MM.1S (cell line): ENCODE measurements around the gene TBC1D19.

Experiments used
- DNase-seq: peaks from one replicate; pipeline ENCODE4 v3.0.0-alpha.2; 2015
- H2AFZ ChIP-seq: fragments of 300-600 bp; sonication (generic); 2 replicates; pipeline ENCODE4 v1.6.0; 2016; ENCODE audit warnings: antibody characterized with exemption, low read length
- H3F3A ChIP-seq: fragments of 300-600 bp; sonication (generic); 2 replicates; pipeline ENCODE4 v1.6.1; 2016; ENCODE audit warnings: mild to moderate bottlenecking, antibody characterized with exemption, low read length, moderate library complexity, mixed read lengths; ENCODE audit not compliant: insufficient read depth
- H3K27ac ChIP-seq: fragments of 300-600 bp; sonication (generic); 2 replicates; pipeline ENCODE4 v1.5.1; 2016; ENCODE audit warnings: mild to moderate bottlenecking, low read length
- H3K27me3 ChIP-seq: fragments of 300-600 bp; sonication (generic); replicated peaks from 2 replicates; pipeline ENCODE4 v1.6.0; 2016; ENCODE audit warnings: low read length; ENCODE audit not compliant: insufficient read depth
- H3K36me3 ChIP-seq: fragments of 300-600 bp; sonication (generic); replicated peaks from 2 replicates; pipeline ENCODE4 v1.6.1; 2016; ENCODE audit warnings: mild to moderate bottlenecking, low read length, mixed read lengths; ENCODE audit not compliant: insufficient read depth
- H3K4me1 ChIP-seq: fragments of 300-600 bp; sonication (generic); 2 replicates; pipeline ENCODE4 v1.6.1; 2016; ENCODE audit warnings: low read length, mixed read lengths
- H3K4me2 ChIP-seq: fragments of 300-600 bp; sonication (generic); 2 replicates; pipeline ENCODE4 v1.6.0; 2016; ENCODE audit warnings: low read depth, low read length
- H3K4me3 ChIP-seq: fragments of 300-600 bp; sonication (generic); 2 replicates; pipeline ENCODE4 v1.5.1; 2016; ENCODE audit warnings: low read length, mixed read lengths
- H3K79me2 ChIP-seq: fragments of 300-600 bp; sonication (generic); 2 replicates; pipeline ENCODE4 v1.6.1; 2016; ENCODE audit warnings: mixed run types, low read length, mixed read lengths
- H3K9ac ChIP-seq: fragments of 300-600 bp; sonication (generic); 2 replicates; pipeline ENCODE4 v1.6.1; 2016; ENCODE audit warnings: low read length, mixed read lengths
- H3K9me2 ChIP-seq: fragments of 300-600 bp; sonication (generic); replicated peaks from 2 replicates; pipeline ENCODE4 v1.6.1; 2016; ENCODE audit warnings: mild to moderate bottlenecking, low read length, mixed read lengths; ENCODE audit not compliant: insufficient read depth
- H3K9me3 ChIP-seq: fragments of 300-600 bp; sonication (generic); replicated peaks from 2 replicates; pipeline ENCODE4 v1.6.1; 2016; ENCODE audit warnings: mild to moderate bottlenecking, low read length, mixed read lengths; ENCODE audit not compliant: insufficient read depth
- H4K20me1 ChIP-seq: fragments of 300-600 bp; sonication (generic); 2 replicates; pipeline ENCODE4 v1.6.1; 2016; ENCODE audit warnings: mild to moderate bottlenecking, low read length, moderate library complexity, mixed read lengths; ENCODE audit not compliant: insufficient read depth
- EZH2 ChIP-seq: fragments of 300-600 bp; sonication (generic); optimal IDR thresholded peaks from 2 replicates; pipeline ENCODE3; 2017; ENCODE audit warnings: low read depth, mild to moderate bottlenecking, antibody characterized with exemption, low read length, mixed read lengths
- EZH2phosphoT487 ChIP-seq: fragments of 300-600 bp; sonication (generic); IDR thresholded peaks from 2 replicates; pipeline ENCODE4 v1.6.1; 2018; ENCODE audit warnings: antibody characterized with exemption, low read length
- TF ChIP-seq, protein P1 (sequence below): fragments of 300-600 bp; sonication (generic); IDR thresholded peaks from 2 replicates; pipeline ENCODE4 v1.5.1; 2016; ENCODE audit warnings: antibody characterized with exemption, low read length, mixed read lengths

The TBC1D19 gene

GRCh38 chr4:26786916-26787315 lies 203.0 kb downstream of the TBC1D19 start:
- Histone ChIP-seq H3K9me3 (no peaks in the 10 kb centered on the region), H4K20me1 (no peaks in the 10 kb centered on the region), H3K27ac (no peak overlapping the region)

GRCh38 chr4:26787461-26788340 lies 203.8 kb downstream of the TBC1D19 start:
- no peak overlapping the region for H3K27ac ChIP-seq
- H3K36me3 ChIP-seq: no peaks in the 10 kb centered on the region
- H4K20me1 ChIP-seq: no peaks in the 10 kb centered on the region
- no peak overlapping the region for H2AFZ ChIP-seq
- H3K9me2 ChIP-seq: no peaks in the 10 kb centered on the region
- TF ChIP-seq EZH2: no peak
- TF ChIP-seq, protein P1, sequence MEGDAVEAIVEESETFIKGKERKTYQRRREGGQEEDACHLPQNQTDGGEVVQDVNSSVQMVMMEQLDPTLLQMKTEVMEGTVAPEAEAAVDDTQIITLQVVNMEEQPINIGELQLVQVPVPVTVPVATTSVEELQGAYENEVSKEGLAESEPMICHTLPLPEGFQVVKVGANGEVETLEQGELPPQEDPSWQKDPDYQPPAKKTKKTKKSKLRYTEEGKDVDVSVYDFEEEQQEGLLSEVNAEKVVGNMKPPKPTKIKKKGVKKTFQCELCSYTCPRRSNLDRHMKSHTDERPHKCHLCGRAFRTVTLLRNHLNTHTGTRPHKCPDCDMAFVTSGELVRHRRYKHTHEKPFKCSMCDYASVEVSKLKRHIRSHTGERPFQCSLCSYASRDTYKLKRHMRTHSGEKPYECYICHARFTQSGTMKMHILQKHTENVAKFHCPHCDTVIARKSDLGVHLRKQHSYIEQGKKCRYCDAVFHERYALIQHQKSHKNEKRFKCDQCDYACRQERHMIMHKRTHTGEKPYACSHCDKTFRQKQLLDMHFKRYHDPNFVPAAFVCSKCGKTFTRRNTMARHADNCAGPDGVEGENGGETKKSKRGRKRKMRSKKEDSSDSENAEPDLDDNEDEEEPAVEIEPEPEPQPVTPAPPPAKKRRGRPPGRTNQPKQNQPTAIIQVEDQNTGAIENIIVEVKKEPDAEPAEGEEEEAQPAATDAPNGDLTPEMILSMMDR: no peak
- TF ChIP-seq EZH2phosphoT487: no peak
- DNase-seq: no peak
- no peaks in the 10 kb centered on the region for H3K9me3 ChIP-seq
- H3K4me3 ChIP-seq: no peak overlapping the region
- H3K27me3 ChIP-seq: no peaks in the 10 kb centered on the region
- H3K4me1 ChIP-seq: no peaks in the 10 kb centered on the region
- H3K4me2 ChIP-seq: no peak overlapping the region
- no peak overlapping the region for H3K9ac ChIP-seq
- no peaks in the 10 kb centered on the region for H3K79me2 ChIP-seq
- H3F3A ChIP-seq: no peaks in the 10 kb centered on the region

More at GRCh38 chr4:26786916-26787315, 203.0 kb downstream of the TBC1D19 start:
- no peak for DNase-seq
- no peak overlapping the region for H3K9ac ChIP-seq
- no peak overlapping the region for H3K4me3 ChIP-seq
- no peaks in the 10 kb centered on the region for H3K79me2 ChIP-seq
- no peaks in the 10 kb centered on the region for H3K27me3 ChIP-seq
- H3F3A ChIP-seq: no peaks in the 10 kb centered on the region
- no peak overlapping the region for H3K4me2 ChIP-seq
- H3K36me3 ChIP-seq: no peaks in the 10 kb centered on the region
- TF ChIP-seq EZH2 (no peak), EZH2phosphoT487 (no peak)
- TF ChIP-seq, protein P1: no peak
- no peak overlapping the region for H2AFZ ChIP-seq
- no peaks in the 10 kb centered on the region for H3K4me1 ChIP-seq
- H3K9me2 ChIP-seq: no peaks in the 10 kb centered on the region

DNA sequence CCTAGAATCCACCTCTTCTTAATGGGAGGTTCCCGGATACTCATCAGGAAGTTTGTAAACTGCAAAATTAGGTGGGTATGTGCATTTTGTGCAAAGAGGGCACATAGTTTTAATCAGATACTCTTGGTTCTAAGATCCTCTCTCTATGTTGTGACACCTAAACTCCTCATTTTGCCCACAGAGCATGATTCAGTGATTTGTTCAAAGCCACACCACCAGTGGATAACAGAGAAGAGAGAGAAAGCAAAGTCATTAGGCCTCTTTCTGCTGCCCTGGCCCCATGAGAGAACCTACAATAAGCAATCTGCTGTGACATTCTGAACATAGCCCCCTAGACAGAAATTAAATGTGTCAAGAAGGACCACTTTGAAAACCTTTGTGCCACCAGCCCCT lies 204.5 kb downstream of the TBC1D19 start:
- H3K9ac ChIP-seq: no peak overlapping the region

More for the DNA sequence above, 204.5 kb downstream of the TBC1D19 start:
- Histone ChIP-seq H3K4me3 (no peak overlapping the region), H3K4me1 (no peaks in the 10 kb centered on the region), H2AFZ (no peak overlapping the region), H3K27me3 (no peaks in the 10 kb centered on the region), H3K4me2 (no peak overlapping the region), H3K27ac (no peak overlapping the region), H3K36me3 (no peaks in the 10 kb centered on the region), H3K9me2 (no peaks in the 10 kb centered on the region), H3F3A (no peaks in the 10 kb centered on the region), H3K9me3 (no peaks in the 10 kb centered on the region), H4K20me1 (no peaks in the 10 kb centered on the region), H3K79me2 (no peaks in the 10 kb centered on the region)
- DNase-seq: no peak
- TF ChIP-seq EZH2: no peak
- no peak for TF ChIP-seq EZH2phosphoT487
- TF ChIP-seq, protein P1: no peak
